ENCODE data around the gene TRA2A. TPM values are rescaled to one million over a fixed set of nuclear protein-coding genes. Genes with fewer than 3 reads are reported as not detected.
A peak's percentile ranks its signal among the peaks of the same experiment; 100 is the strongest.

Gene TRA2A
- total and polyA plus RNA-seq, 9 of the 15 experiments (the other 6 are each of a cell fraction or from before 2014, with no cell fraction given): 22.7 to 210 (median 73.9) TPM

DNA sequence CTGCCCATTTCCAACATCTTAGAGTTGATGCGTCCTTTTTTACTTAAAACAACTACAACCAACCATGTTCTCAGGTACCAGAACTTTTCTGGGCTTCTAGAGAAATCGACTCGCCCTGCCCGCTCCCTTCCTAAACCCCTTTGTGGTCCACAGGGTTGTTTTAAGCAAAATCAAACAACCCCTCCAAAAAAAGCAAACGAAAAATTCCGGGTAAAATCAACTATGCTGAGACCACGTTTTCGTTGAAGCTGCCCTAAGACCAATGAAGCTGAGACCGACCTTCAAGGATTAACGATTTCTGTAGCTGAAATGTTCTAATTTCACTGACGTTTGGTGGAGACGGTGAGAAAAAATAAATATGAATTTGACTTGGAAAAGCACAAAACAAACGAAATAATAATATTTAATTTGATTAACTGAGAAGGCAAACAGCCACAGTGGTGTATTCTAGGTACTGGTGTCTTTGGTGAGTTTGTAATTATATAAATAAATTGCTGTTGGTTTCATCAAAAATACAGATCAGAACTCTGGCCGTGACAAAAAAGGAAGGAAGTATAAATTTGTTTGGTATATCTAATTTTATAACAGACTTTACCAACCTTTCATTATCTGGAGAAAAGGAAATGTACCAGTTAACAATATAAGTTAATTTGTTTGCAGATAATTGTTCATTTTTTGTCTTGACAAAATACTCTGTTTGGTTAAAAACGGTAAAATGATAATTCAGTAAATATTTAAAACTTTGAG lies 56.8 kb downstream of the TRA2A start:
- H4K20me1 ChIP-seq (replicated peaks; ENCODE audit: control insufficient read depth, insufficient read depth, low read length): no peaks in the 10 kb centered on the region
- ChIA-PET POLR2A (interaction anchor here (0.6 to 3.1 kb wide), 10 partner anchors 8 to 117 kb away, joined by 3 to 12 read pairs (median 4); partner anchors contain the start of gene TRA2A), CTCF (ENCODE audit: low intra/inter-chr PET ratio) (no interaction called here)
- WGBS (ENCODE audit: insufficient coverage, low coverage, missing lambda C conversion rate): under 1% methylated on average over 15 of the region's 15 CpGs
- peak overlapping the region; percentile 66 for H3K4me3 ChIP-seq
- no peaks in the 10 kb centered on the region for H3K9me1 ChIP-seq (ENCODE audit: control insufficient read depth, insufficient read depth, low read length)
- BruUV-seq (replicated peaks): TSS peak; percentile 43
- H3K9me3 ChIP-seq (replicated peaks; ENCODE audit: control insufficient read depth, insufficient read depth, low read depth, low read length): no peaks in the 10 kb centered on the region
- peak overlapping the region; percentile 92 for H3K4me2 ChIP-seq (ENCODE audit: insufficient read depth, low read length)
- 0 out of 3 replicates have a peak, but pooled peaks cover 2% of the 10 kb centered on the region for H3K36me3 ChIP-seq (ENCODE audit: control insufficient read depth, insufficient read depth, low read length)
- in situ Hi-C loops (cut with MboI): no loop called here
- H3K9ac ChIP-seq (ENCODE audit: insufficient read depth in 1 of 2, low read depth in 2 of 2, low read length in 2 of 2): peak overlapping the region; percentile 83 to 98
- peaks cover 2 to 9% of the 10 kb centered on the region in 2 experiments; a peak in 2 of 5 replicates for H3K4me1 ChIP-seq (replicated peaks in 1 of 2; ENCODE audit: control insufficient read depth in 2 of 2, insufficient read depth in 2 of 2, low read length in 2 of 2)
- intact Hi-C loops (cut with micrococcal nuclease): loop anchor here (1.0 to 5.0 kb wide), 5 partner anchors 45 to 773 kb away; partner anchors contain the start of gene MALSU1
- DNase-seq (ENCODE audit: extremely low read depth in 1 of 4, low spot score in 3 of 4) (no peak), FAIRE-seq (no peak), ATAC-seq (no peak)
- no peaks in the 10 kb centered on the region for H3K27me3 ChIP-seq (ENCODE audit: control insufficient read depth in 2 of 2, insufficient read depth in 2 of 2, low read length in 2 of 2)
- peak overlapping the region; percentile 37 for H2AFZ ChIP-seq (ENCODE audit: low read depth, low read length)
- peaks cover 77% of the 10 kb centered on the region for H3K79me2 ChIP-seq (ENCODE audit: control insufficient read depth, insufficient read depth, low read length)
- peak overlapping the region; percentile 93 for H3K27ac ChIP-seq (ENCODE audit: extremely low read depth, low read depth, low read length)
- TF ChIP-seq KDM4B (IDR thresholded peaks at IDR 0.05; ENCODE audit: borderline replicate concordance in 2 of 2, low read depth in 1 of 2): no peak
- TF ChIP-seq TAF9B (IDR thresholded peaks at IDR 0.05; ENCODE audit: partially characterized antibody): peak; percentile 46
- TF ChIP-seq KDM1A (IDR thresholded peaks at IDR 0.05): no peak
- peak; percentile 74; the same call in 1 of the 2 replicates for TF ChIP-seq NBN (IDR thresholded peaks at IDR 0.05; ENCODE audit: low read depth)
- TF ChIP-seq, protein P1, sequence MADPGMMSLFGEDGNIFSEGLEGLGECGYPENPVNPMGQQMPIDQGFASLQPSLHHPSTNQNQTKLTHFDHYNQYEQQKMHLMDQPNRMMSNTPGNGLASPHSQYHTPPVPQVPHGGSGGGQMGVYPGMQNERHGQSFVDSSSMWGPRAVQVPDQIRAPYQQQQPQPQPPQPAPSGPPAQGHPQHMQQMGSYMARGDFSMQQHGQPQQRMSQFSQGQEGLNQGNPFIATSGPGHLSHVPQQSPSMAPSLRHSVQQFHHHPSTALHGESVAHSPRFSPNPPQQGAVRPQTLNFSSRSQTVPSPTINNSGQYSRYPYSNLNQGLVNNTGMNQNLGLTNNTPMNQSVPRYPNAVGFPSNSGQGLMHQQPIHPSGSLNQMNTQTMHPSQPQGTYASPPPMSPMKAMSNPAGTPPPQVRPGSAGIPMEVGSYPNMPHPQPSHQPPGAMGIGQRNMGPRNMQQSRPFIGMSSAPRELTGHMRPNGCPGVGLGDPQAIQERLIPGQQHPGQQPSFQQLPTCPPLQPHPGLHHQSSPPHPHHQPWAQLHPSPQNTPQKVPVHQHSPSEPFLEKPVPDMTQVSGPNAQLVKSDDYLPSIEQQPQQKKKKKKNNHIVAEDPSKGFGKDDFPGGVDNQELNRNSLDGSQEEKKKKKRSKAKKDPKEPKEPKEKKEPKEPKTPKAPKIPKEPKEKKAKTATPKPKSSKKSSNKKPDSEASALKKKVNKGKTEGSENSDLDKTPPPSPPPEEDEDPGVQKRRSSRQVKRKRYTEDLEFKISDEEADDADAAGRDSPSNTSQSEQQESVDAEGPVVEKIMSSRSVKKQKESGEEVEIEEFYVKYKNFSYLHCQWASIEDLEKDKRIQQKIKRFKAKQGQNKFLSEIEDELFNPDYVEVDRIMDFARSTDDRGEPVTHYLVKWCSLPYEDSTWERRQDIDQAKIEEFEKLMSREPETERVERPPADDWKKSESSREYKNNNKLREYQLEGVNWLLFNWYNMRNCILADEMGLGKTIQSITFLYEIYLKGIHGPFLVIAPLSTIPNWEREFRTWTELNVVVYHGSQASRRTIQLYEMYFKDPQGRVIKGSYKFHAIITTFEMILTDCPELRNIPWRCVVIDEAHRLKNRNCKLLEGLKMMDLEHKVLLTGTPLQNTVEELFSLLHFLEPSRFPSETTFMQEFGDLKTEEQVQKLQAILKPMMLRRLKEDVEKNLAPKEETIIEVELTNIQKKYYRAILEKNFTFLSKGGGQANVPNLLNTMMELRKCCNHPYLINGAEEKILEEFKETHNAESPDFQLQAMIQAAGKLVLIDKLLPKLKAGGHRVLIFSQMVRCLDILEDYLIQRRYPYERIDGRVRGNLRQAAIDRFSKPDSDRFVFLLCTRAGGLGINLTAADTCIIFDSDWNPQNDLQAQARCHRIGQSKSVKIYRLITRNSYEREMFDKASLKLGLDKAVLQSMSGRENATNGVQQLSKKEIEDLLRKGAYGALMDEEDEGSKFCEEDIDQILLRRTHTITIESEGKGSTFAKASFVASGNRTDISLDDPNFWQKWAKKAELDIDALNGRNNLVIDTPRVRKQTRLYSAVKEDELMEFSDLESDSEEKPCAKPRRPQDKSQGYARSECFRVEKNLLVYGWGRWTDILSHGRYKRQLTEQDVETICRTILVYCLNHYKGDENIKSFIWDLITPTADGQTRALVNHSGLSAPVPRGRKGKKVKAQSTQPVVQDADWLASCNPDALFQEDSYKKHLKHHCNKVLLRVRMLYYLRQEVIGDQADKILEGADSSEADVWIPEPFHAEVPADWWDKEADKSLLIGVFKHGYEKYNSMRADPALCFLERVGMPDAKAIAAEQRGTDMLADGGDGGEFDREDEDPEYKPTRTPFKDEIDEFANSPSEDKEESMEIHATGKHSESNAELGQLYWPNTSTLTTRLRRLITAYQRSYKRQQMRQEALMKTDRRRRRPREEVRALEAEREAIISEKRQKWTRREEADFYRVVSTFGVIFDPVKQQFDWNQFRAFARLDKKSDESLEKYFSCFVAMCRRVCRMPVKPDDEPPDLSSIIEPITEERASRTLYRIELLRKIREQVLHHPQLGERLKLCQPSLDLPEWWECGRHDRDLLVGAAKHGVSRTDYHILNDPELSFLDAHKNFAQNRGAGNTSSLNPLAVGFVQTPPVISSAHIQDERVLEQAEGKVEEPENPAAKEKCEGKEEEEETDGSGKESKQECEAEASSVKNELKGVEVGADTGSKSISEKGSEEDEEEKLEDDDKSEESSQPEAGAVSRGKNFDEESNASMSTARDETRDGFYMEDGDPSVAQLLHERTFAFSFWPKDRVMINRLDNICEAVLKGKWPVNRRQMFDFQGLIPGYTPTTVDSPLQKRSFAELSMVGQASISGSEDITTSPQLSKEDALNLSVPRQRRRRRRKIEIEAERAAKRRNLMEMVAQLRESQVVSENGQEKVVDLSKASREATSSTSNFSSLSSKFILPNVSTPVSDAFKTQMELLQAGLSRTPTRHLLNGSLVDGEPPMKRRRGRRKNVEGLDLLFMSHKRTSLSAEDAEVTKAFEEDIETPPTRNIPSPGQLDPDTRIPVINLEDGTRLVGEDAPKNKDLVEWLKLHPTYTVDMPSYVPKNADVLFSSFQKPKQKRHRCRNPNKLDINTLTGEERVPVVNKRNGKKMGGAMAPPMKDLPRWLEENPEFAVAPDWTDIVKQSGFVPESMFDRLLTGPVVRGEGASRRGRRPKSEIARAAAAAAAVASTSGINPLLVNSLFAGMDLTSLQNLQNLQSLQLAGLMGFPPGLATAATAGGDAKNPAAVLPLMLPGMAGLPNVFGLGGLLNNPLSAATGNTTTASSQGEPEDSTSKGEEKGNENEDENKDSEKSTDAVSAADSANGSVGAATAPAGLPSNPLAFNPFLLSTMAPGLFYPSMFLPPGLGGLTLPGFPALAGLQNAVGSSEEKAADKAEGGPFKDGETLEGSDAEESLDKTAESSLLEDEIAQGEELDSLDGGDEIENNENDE (IDR thresholded peaks at IDR 0.05; ENCODE audit: low read depth, low read length): no peak
- TF ChIP-seq, protein P2, sequence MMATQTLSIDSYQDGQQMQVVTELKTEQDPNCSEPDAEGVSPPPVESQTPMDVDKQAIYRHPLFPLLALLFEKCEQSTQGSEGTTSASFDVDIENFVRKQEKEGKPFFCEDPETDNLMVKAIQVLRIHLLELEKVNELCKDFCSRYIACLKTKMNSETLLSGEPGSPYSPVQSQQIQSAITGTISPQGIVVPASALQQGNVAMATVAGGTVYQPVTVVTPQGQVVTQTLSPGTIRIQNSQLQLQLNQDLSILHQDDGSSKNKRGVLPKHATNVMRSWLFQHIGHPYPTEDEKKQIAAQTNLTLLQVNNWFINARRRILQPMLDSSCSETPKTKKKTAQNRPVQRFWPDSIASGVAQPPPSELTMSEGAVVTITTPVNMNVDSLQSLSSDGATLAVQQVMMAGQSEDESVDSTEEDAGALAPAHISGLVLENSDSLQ (IDR thresholded peaks at IDR 0.05): no peak
- no peak for TF ChIP-seq ZNF444 (CRISPR knock-in tag; IDR thresholded peaks at IDR 0.05)
- TF ChIP-seq MAX (CRISPR knock-in tag; IDR thresholded peaks at IDR 0.05): no peak
- no peak for TF ChIP-seq ZNF354B (CRISPR knock-in tag; IDR thresholded peaks at IDR 0.05)

All from K562 (cell line).